WERI-Rb-1 (cell line): ENCODE data around the gene PLEKHG5.

Experiments used
- DNase-seq: peaks from one replicate; pipeline ENCODE4 v3.0.0-alpha.2; 2020
- H3K27ac ChIP-seq: fragments of 250-450 bp; sonication (Bioruptor Pico); 2 replicates; pipeline ENCODE4 v1.5.1; 2020; ENCODE audit warnings: mild to moderate bottlenecking, moderate library complexity
- H3K27me3 ChIP-seq: fragments of 250-450 bp; sonication (Bioruptor Pico); 2 replicates; pipeline ENCODE4 v1.5.1; 2021; ENCODE audit warnings: mild to moderate bottlenecking, low read depth, moderate library complexity; ENCODE audit not compliant: insufficient read depth, severe bottlenecking
- H3K36me3 ChIP-seq: fragments of 250-450 bp; sonication (Bioruptor Pico); 2 replicates; pipeline ENCODE4 v1.5.1; 2020; ENCODE audit warnings: mild to moderate bottlenecking, moderate library complexity
- H3K4me3 ChIP-seq: 2 replicates; pipeline ENCODE4 v1.5.1; 2011; ENCODE audit warnings: low read depth, mild to moderate bottlenecking, control low read depth, low read length
- H3K9me3 ChIP-seq: fragments of 250-450 bp; sonication (Bioruptor Pico); 2 replicates; pipeline ENCODE4 v1.5.1; 2021; ENCODE audit warnings: mild to moderate bottlenecking, moderate library complexity; ENCODE audit not compliant: severe bottlenecking
- CTCF ChIP-seq: IDR thresholded peaks from 2 replicates; pipeline ENCODE4 v1.5.1; 2011; ENCODE audit warnings: low read depth, mild to moderate bottlenecking, control low read depth, inconsistent platforms, low read length

The PLEKHG5 gene

GRCh38 chr1:6461538-6462411 lies 29.7 kb downstream of the PLEKHG5 start:
- no peak for DNase-seq
- Histone ChIP-seq H3K4me3 (no peak overlapping the region), H3K27ac (no peak overlapping the region), H3K36me3 (peaks cover 9% of the 10 kb centered on the region), H3K27me3 (no peaks in the 10 kb centered on the region), H3K9me3 (no peaks in the 10 kb centered on the region)
- TF ChIP-seq CTCF = no peak

- Histone ChIP-seq H3K9me3 (no peaks in the 10 kb centered on the region), H3K27me3 (no peaks in the 10 kb centered on the region), H3K36me3 (peaks cover 9% of the 10 kb centered on the region), H3K4me3 (no peak overlapping the region), H3K27ac (no peak overlapping the region)
- TF ChIP-seq CTCF = no peak
- DNase-seq = no peak
Observed at GRCh38 chr1:6461051-6461530, 30.4 kb downstream of the PLEKHG5 start.

DNA sequence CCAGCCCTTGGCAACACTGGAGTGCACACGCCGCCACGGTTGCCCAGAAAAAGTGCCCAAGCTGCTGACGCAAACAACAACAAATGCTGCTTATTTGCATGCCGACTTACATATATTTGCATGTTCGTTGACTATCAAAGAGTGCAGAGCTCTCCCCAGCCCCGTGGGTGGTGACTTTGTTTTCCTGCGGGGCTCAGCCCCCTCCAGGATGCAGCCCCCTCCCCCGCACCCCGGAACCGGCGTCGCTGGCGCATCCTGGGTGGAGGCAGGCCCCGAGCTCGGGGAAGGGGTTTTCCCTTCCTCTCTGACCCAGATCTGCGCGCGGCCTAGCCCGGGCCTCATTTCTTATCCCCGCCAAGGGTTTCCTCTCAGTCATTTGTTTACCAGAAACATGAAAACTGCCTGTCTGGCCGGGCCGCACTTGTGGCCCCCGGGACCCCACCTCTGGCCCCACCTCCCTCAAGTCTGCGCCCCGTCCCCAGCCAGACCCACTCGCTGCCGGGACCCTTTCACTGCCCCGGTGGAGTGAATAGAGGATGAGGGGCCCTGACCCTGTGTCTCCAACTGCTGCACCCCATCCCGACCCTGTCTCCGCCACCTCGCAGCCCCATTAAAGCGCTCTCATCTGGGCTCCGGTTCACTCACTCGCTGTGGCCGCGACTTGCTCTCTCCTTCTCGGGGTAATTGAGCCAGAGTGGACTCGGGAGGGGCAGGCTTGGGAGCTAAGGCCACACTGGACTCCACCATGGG lies 31.0 kb downstream of the PLEKHG5 start:
- Histone ChIP-seq H3K9me3 (no peaks in the 10 kb centered on the region), H3K27ac (no peak overlapping the region), H3K36me3 (peaks cover 9% of the 10 kb centered on the region), H3K27me3 (no peaks in the 10 kb centered on the region), H3K4me3 (no peak overlapping the region)
- TF ChIP-seq CTCF = no peak
- no peak for DNase-seq

DNA sequence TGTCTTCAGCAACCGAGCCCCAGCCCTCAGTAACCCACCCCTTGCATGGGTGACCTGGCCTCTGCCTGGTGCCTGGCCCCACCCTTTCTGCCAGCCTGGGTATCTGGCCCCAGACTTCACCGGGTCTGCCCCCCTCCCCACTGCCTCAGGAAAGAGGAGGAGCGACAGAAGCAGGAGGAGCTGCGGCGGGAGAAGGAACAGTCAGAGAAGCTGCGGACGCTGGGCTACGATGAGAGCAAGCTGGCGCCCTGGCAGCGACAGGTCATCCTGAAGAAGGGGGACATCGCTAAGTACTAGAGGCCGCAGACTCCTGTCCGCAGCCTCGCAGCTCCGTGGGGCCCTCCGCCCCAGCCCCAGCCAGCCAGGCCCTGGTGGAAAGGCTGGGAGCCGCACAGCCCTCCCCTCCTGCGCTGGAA lies 31.6 kb downstream of the PLEKHG5 start:
- H3K9me3 ChIP-seq = no peaks in the 10 kb centered on the region
- H3K27me3 ChIP-seq = no peaks in the 10 kb centered on the region
- H3K27ac ChIP-seq = no peak overlapping the region
- peak; percentile 53 for DNase-seq
- peaks cover 9% of the 10 kb centered on the region for H3K36me3 ChIP-seq
- TF ChIP-seq CTCF = no peak
- H3K4me3 ChIP-seq = no peak overlapping the region

DNA sequence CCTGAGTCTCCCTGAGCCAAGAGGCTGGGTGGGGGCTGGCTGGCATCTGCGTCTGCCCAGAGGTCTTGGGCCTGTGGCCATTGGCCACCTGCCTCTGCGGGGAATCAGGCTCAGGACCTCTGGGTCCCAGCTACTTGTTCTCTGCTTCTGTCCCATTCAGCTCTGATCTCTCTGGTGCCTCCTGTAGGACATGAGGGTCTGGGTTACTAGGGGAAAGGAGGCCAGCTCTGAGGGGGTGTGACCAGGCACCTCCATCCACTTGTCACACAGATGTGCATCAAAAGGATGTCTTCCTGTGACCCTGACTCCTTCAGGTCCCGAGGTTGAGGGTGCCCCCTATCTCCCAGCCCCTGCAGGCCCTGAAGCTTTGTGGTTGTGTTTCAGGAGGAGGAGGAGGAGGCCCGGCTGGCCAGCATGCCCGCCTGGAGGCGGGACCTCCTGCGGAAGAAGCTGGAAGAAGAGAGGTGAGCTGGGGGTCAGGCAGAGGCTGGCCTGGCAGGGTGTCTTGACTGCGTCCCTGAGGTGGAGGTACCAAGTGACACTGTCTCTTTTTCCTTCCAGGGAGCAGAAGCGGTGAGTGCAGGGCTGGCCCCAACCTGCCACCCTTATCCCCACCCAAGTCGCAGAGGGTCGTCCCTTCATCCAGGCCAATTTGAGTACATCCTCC lies 34.5 kb downstream of the PLEKHG5 start:
- DNase-seq = no peak
- H3K36me3 ChIP-seq = no peaks in the 10 kb centered on the region; the same call in 1 of the 2 replicates
- no peak overlapping the region for H3K27ac ChIP-seq
- H3K4me3 ChIP-seq = no peak overlapping the region
- no peak for TF ChIP-seq CTCF
- no peaks in the 10 kb centered on the region for H3K27me3 ChIP-seq
- H3K9me3 ChIP-seq = no peaks in the 10 kb centered on the region
